Ovary (tissue), 9 donors: ENCODE data around the gene GRIN1. TPM values are rescaled to one million over a fixed set of nuclear protein-coding genes. Genes with fewer than 3 reads are reported as not detected.

Source experiments
- DNase-seq, 5 donors: peaks; one replicate each; pipeline ENCODE4 v3.0.0-alpha.2; 2019 to 2020
- H3K27ac ChIP-seq, 2 donors: fragments of 200-600 bp; one replicate each; pipeline versions ENCODE4 v1.5.1 to v1.8.0; 2019 to 2022
- H3K27me3 ChIP-seq: fragments of 200-600 bp; one replicate; pipeline ENCODE4 v1.8.0; 2022
- H3K36me3 ChIP-seq: fragments of 200-600 bp; sonication (generic); one replicate; pipeline ENCODE4 v1.5.1; 2019
- H3K4me1 ChIP-seq: one replicate; pipeline ENCODE4 v1.8.1; 2013; ENCODE audit warnings: mild to moderate bottlenecking, moderate library complexity; ENCODE audit not compliant: insufficient read depth
- H3K4me3 ChIP-seq: fragments of 200-600 bp; sonication (generic); one replicate; pipeline ENCODE4 v1.5.1; 2017
- H3K9me3 ChIP-seq, 2 donors: fragments of 200-600 bp in 1 of 2; sonication (generic) in 1 of 2; one replicate each; pipeline versions ENCODE4 v1.5.1 to v1.8.1; 2013 to 2019; ENCODE audit warnings: mild to moderate bottlenecking in 1 of 2, moderate library complexity in 1 of 2
- CTCF ChIP-seq, 3 donors: fragments of 450-650 bp in 2 of 3; fragments of 200-600 bp in 1 of 3; IDR thresholded peaks; one replicate each; pipeline versions ENCODE4 v1.5.1 to v1.8.0; 2016 to 2022; ENCODE audit warnings: antibody characterized with exemption in 3 of 3, mild to moderate bottlenecking in 1 of 3
- EP300 ChIP-seq: sonication (generic); formaldehyde crosslinking; IDR thresholded peaks from one replicate; pipeline ENCODE4 v1.6.1; 2017; ENCODE audit warnings: antibody characterized with exemption
- POLR2A ChIP-seq: fragments of 450-650 bp; IDR thresholded peaks from one replicate; pipeline ENCODE4 v1.6.1; 2017; ENCODE audit warnings: antibody characterized with exemption, mild to moderate bottlenecking, moderate library complexity
- WGBS, 3 donors: extraction: QIAGEN DNeasy Blood & Tissue Kit in 1 of 3; methylation state at CpG; one replicate each; pipeline versions ENCODE4 v1.1.5 to v1.1.7; 2013 to 2017; 5-methylcytosine and 5-hydroxymethylcytosine counted together
- intact Hi-C, 4 donors: fragments of 100-400 bp; cut with DNase I; formaldehyde crosslinking; loops; one replicate each; pipeline versions ENCODE4 v1.11.0 to v1.15.1; 2022 to 2023
- polyA plus RNA-seq, 2 donors: library from polyadenylated mRNA; stranded (reverse); fragments of 200-250 nt in 1 of 2; fragments of 350-450 nt in 1 of 2; fragmentation: Illumina TruSeq in 1 of 2; extraction: RNeasy Lipid Tissue Mini Kit (QIAGEN cat#74804) in 1 of 2; gene quantifications; one replicate each; pipeline ENCODE4 v1.2.3, GENCODE V29; 2013 to 2014
- total RNA-seq, 7 donors: library from RNA; depleted of rRNA in 2 of 7; stranded (reverse); fragments of >200 nt in 2 of 7; fragmentation: NEBNext Ultra II Directional in 3 of 7; extraction: Animal tissue kit (Norgen Biotek cat#: 25700) in 3 of 7; gene quantifications; one replicate each; pipeline versions ENCODE4 v1.1.0 to v1.2.4, GENCODE V29; 2016 to 2023
- donor health status: DM: no; HTN: no; CAD: no; lungs with moderate emphysema.
- donor health status: DM: no; HTN: no; CAD: no.
- donor health status: Bipolar disorder and iron deficiency.
- donor health status: DM: yes; HTN: yes; CAD: no.
- donor health status: DM: no; HTN: no; CAD: no.
- donor health status: DM: yes; HTN: yes; CAD: no.

The GRIN1 gene
- total and polyA plus RNA-seq, 9 donors, result 0.15 TPM; not detected in 8

- H3K27me3 ChIP-seq, result no peaks in the 10 kb centered on the region
- TF ChIP-seq POLR2A, result no peak
- no peak for TF ChIP-seq CTCF (IDR thresholded peaks at IDR 0.05)
- TF ChIP-seq EP300, result no peak
- H3K4me1 ChIP-seq, result peaks cover 23% of the 10 kb centered on the region
- DNase-seq, result no peak
- H3K36me3 ChIP-seq, result no peaks in the 10 kb centered on the region
- no peaks in the 10 kb centered on the region for H3K9me3 ChIP-seq
- no peak overlapping the region for H3K4me3 ChIP-seq
- intact Hi-C loops, result no loop called here
- 74 to 79% (median 75%) methylated on average over 8 of the region's 8 CpGs for WGBS, 3 donors
- no peak overlapping the region for H3K27ac ChIP-seq
Measured at GRCh38 chr9:137202966-137203365, 64.0 kb downstream of the GRIN1 start.

- Histone ChIP-seq H3K4me1 (peaks cover 13% of the 10 kb centered on the region), H3K27ac (no peak overlapping the region), H3K9me3 (no peaks in the 10 kb centered on the region), H3K27me3 (no peaks in the 10 kb centered on the region), H3K36me3 (no peaks in the 10 kb centered on the region), H3K4me3 (peak overlapping the region; percentile 91)
- 7 to 13% (median 10%) methylated on average over 21 of the region's 21 CpGs for WGBS, 3 donors
- intact Hi-C loops, result no loop called here
- no peak for DNase-seq
- no peak for TF ChIP-seq EP300
- TF ChIP-seq POLR2A, result no peak
- no peak for TF ChIP-seq CTCF (IDR thresholded peaks at IDR 0.05)
Measured at GRCh38 chr9:137204731-137205125, 65.8 kb downstream of the GRIN1 start.

GRCh38 chr9:137205126-137206069 lies 66.4 kb downstream of the GRIN1 start, which contains the start of the genes NDOR1 and TMEM203:
NDOR1 (plus strand) TSS chr9:137205700; CDS start chr9:137205778, 78 bp downstream.
TMEM203 (minus strand) TSS chr9:137205648; CDS start chr9:137205414, 234 bp downstream.
- 0 to 1% (median 1%) methylated on average over 45 to 98 of the region's 98 CpGs for WGBS, 3 donors
- Histone ChIP-seq H3K4me3 (peak within 1 kb of the TSS; percentile 91), H3K27ac (peak within 1 kb of the TSS in 1 of 2 donors; percentile 79), H3K36me3 (no peaks in the 10 kb centered on the region), H3K4me1 (peaks cover 13% of the 10 kb centered on the region), H3K9me3 (no peaks in the 10 kb centered on the region), H3K27me3 (no peaks in the 10 kb centered on the region)
- intact Hi-C loops, result no loop called here
- no peak for TF ChIP-seq EP300
- peak; percentile 58 for TF ChIP-seq POLR2A
- TF ChIP-seq CTCF (IDR thresholded peaks at IDR 0.05), result no peak
- peak; percentile 90 to 94 (median 92) for DNase-seq

- no peak for DNase-seq
- H3K27me3 ChIP-seq, result no peaks in the 10 kb centered on the region
- peaks cover 13% of the 10 kb centered on the region for H3K4me1 ChIP-seq
- H3K36me3 ChIP-seq, result no peaks in the 10 kb centered on the region
- no peaks in the 10 kb centered on the region for H3K9me3 ChIP-seq
- intact Hi-C loops, result no loop called here
- H3K27ac ChIP-seq, result no peak overlapping the region
- H3K4me3 ChIP-seq, result no peak overlapping the region
- WGBS, 3 donors, result 63 to 70% (median 68%) methylated on average over 7 of the region's 7 CpGs
- TF ChIP-seq POLR2A, result no peak
Measured at GRCh38 chr9:137206602-137207001, 67.6 kb downstream of the GRIN1 start.

GRCh38 chr9:137211532-137211931 lies 72.6 kb downstream of the GRIN1 start:
- no peak for TF ChIP-seq POLR2A
- no peak for TF ChIP-seq EP300
- no peak for TF ChIP-seq CTCF (IDR thresholded peaks at IDR 0.05)
- H3K4me3 ChIP-seq, result no peak overlapping the region
- no peaks in the 10 kb centered on the region for H3K4me1 ChIP-seq
- H3K9me3 ChIP-seq, result no peaks in the 10 kb centered on the region
- intact Hi-C loops, result no loop called here
- no peaks in the 10 kb centered on the region for H3K27me3 ChIP-seq
- H3K27ac ChIP-seq, result no peak overlapping the region
- DNase-seq, result no peak
- 65 to 78% (median 70%) methylated on average over 13 of the region's 13 CpGs for WGBS, 3 donors
- no peaks in the 10 kb centered on the region for H3K36me3 ChIP-seq
